ENCODE measurements around the gene LMBR1. TPM values are rescaled to one million over a fixed set of nuclear protein-coding genes. Genes with fewer than 3 reads are reported as not detected.
A peak's percentile ranks its signal among the peaks of the same experiment; 100 is the strongest.
"Not testable (repeated sequence)": the region's sequence is repeated elsewhere in the genome, so short reads cannot be mapped to it uniquely, and the experiment has no call there.

The LMBR1 gene, protein sequence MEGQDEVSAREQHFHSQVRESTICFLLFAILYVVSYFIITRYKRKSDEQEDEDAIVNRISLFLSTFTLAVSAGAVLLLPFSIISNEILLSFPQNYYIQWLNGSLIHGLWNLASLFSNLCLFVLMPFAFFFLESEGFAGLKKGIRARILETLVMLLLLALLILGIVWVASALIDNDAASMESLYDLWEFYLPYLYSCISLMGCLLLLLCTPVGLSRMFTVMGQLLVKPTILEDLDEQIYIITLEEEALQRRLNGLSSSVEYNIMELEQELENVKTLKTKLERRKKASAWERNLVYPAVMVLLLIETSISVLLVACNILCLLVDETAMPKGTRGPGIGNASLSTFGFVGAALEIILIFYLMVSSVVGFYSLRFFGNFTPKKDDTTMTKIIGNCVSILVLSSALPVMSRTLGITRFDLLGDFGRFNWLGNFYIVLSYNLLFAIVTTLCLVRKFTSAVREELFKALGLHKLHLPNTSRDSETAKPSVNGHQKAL
- polyA plus RNA-seq (ENCODE audit: insufficient read length in 4 of 4): 10 to 100 TPM; 39.4 to 46.9 (median 43.3) TPM

DNA sequence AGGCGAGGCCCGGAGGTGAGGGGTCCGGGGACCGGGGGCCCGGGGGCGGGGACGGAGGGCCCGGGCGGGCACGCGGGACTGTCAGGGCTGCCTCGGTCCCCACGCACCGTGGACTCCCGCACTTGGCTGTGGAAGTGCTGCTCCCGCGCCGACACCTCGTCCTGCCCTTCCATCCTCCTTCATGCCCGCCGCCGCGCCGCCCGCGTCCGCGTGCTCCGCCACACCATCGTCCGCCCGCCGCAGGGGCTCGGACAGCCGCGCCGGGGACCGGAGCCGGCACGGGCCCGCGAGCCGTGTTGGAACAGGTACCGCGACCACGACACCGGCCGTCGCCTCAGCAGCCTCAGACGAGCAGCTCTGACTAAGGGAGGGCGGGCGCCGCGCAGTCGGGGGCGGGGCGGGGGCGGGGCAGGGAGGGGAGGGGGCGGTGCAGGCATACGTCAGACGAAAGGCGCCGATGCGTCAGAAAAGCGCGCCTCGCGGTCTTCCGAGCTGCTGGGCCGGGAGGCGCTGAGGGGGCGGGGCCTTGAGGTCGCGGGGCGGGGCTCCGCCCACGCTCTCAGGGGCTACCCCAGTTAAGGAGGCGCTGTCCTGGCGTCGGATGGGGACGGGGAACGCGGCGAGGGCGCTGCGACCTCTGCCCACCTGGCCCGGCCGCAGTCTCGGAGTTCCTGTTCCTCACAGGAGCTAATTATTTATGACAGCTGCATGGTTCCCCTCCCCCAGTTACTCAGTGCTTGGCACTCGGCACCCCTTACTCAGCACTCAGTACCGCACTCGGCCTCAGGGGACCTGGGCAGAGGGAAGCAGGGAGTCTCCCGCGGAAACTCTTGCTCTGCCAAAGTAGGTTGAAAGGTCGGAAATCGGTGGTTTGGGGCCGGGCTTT lies at the start of gene LMBR1:
Gene LMBR1 (minus strand): TSS at position 363 of the 886 bp plus-strand sequence. CDS start 190 bp downstream, at position 173.
- DNase-seq (ENCODE audit: low read depth in 4 of 4, low spot score in 2 of 4): peak; percentile 81 to 91 (median 86)

DNA sequence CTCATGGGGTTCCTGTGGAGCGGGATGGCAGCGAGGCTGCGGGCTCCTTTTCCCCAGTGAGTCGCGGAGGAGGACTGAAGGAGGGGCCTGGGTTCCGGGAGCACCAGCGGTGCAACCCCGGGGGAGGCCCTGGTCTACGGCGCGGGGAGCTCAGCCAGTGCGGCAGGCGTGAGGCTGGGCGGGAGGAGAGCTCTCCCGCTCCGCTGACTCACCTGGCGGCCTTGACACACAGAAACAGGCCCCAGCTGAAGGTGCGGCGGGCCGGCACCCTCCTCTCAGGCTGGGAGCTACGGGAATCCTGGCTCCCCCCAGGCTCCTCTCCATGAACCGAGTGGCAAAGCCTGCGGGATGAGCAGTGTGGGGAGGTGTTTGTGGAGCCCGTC lies 49.7 kb upstream of the LMBR1 start:
- no peak for DNase-seq (ENCODE audit: low read depth in 4 of 4, low spot score in 2 of 4)

DNA sequence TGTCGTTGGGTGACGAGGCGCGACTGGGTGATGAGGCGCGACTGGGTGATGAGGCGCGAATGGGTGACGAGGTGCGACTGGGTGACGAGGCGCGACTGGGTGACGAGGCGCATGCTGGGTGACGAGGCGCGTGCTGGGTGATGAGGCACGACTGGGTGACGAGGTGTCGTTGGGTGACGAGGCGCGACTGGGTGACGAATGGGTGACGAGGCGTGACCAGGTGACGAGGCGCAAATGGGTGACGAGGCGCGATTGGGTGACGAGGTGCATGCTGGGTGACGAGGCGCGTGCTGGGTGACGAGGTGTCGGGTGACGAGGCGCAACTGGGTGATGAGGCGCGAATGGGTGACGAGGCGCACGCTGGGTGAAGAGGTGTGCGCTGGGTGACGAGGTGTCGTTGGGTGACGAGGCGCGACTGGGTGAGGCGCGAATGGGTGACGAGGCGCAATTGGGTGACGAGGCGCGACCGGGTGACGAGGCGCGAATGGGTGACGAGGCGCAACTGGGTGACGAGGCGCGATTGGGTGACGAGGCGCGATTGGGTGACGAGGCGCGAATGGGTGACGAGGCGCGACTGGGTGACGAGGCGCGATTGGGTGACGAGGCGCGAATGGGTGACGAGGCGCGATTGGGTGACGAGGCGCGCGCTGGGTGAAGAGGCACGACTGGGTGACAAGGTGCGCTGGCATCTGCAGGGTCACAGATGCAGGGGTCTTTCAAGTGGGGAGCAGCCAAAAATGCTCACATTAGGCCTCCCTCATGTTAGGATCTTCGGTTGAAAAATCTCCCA lies 48.6 kb upstream of the LMBR1 start:
- no peak for DNase-seq (ENCODE audit: low read depth in 4 of 4, low spot score in 2 of 4)

DNA sequence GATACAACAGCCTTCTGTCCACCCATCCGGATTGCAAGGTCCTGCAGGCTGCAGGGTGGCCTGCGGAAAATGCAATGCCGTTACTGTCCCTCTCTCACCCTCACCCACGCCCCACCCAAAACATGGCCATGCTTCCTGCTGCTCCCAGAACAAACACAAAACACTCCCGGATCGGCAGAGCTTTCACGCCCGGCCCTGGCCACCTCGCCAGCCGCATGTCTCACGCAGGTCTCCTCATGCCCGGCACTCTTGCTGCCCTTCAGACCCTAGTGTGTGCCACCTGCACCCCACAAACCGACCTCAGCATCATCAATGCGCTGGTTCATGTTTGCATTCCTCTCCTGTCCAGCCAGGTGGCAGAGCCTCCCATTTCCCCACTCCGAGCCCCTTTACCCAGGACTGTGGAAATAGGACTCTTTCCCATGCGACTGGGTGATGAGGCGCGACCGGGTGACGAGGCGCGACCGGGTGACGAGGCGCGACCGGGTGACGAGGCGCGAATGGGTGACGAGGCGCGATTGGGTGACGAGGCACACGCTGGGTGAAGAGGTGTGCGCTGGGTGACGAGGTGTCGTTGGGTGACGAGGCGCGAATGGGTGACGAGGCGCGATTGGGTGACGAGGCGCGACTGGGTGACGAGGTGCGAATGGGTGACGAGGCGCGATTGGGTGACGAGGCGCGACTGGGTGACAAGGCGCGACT lies 47.6 kb upstream of the LMBR1 start:
- DNase-seq (ENCODE audit: low read depth in 4 of 4, low spot score in 2 of 4): no peak

DNA sequence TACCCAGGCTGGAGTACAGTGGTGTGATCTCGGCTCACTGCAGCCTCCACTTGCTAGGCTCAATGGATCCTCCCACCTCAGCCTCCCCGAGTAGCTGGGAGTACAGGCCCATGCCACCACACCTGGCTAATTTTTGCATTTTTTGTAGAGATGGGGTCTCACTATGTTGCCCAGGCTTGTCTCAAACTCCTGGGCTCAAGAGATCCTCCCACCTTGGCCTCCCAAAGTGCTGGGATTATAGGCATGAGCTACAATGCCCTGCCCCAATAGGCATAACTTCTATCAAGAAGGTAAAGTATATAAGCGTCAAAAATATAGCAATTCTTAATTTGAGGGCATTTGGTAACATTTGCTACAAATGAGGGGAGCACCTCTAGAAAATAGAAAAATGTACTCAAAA lies 43.8 kb upstream of the LMBR1 start:
- not testable (repeated sequence) for DNase-seq (ENCODE audit: low read depth in 4 of 4, low spot score in 2 of 4)

DNA sequence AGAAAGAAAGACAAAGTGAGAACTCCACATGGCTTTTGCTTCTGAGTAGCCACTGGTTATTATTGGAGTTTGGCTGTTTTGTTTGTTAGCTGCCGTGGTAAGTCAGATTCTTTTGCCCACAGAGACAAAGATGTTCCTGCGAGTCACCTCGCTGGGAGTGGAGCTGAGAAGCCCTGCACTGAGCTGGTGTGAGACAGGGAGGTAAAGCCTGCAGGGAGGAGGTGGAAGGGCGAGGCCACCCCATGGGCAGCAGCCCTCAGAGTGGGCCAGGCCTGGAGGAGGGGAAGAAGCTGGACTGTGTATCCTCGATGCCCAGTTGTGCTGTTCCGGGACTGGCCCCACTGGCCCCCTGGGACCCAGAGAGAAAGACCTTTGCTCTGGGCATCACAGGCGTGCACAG lies 42.3 kb upstream of the LMBR1 start:
- no peak for DNase-seq (ENCODE audit: low read depth in 4 of 4, low spot score in 2 of 4)

DNA sequence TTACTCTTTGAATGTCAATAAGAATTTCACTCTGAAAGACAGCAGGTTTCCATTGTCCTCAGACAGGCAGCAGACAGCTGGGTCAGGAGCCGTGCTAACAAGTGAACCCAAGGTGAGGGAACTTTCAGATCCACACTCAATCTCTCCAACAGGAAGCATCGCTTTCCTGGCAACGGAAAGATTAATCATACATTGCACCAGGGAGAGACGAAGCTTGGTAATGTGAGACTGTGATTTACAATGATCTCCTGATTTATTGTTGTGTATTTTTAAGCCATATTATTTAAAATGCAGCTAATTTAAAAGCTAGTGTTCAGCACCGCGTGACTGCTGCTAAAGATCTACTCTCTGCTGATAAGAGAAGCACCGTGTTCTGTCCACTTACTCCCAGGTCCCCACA lies 39.0 kb upstream of the LMBR1 start:
- no peak for DNase-seq (ENCODE audit: low read depth in 4 of 4, low spot score in 2 of 4)

DNA sequence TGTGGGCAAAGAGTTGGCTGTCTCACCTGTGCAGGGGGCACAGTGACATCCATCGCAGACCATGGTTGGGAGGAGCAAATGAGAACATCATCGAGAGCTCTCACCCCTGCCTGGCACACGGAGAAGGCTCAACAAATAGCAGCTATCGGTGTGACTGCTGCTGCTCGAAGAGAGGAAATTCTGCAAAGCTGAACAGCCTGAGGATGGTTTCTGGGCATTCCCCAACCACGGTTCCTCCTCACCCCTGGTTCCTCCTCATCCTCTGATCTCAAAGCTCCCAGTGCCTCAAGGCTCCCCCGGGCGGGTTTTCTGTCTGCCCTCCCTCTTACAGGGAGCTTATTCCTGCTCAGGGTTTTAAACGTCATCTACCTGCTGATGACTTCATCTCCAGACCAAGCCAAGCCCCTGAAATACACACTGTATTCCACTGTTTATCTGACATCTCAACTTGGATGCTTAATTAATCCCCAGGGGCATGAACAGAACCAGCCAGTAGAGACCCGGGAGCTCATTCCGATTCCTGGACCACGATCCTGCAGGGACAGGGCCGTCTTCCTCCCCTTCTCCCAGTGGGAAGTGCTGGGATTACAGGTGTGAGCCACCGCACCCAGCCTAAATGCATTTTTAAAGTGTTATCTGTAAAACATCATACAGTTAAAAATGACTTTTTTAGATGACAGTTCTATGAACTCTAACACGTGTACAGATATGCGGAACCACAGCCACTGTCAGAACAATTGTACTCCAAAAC lies 37.0 kb upstream of the LMBR1 start:
- DNase-seq (ENCODE audit: low read depth in 4 of 4, low spot score in 2 of 4): no peak

DNA sequence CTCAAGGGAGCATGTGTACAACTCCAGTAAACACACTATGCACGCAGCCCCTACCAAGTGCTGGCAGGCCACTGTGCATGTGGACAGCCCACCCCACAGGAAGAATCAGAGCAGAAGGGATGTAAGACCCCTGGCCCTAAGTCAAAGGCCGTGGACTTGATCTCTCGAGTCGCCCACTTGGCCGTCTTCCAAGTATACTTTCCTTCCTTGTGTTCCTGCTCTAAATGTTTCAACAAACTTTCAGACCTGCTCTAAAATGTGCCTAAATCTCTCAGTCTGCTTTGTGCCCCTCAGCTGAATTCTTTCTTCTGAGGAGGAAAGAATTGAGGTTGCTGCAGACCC lies 35.4 kb upstream of the LMBR1 start:
- no peak for DNase-seq (ENCODE audit: low read depth in 4 of 4, low spot score in 2 of 4)

DNA sequence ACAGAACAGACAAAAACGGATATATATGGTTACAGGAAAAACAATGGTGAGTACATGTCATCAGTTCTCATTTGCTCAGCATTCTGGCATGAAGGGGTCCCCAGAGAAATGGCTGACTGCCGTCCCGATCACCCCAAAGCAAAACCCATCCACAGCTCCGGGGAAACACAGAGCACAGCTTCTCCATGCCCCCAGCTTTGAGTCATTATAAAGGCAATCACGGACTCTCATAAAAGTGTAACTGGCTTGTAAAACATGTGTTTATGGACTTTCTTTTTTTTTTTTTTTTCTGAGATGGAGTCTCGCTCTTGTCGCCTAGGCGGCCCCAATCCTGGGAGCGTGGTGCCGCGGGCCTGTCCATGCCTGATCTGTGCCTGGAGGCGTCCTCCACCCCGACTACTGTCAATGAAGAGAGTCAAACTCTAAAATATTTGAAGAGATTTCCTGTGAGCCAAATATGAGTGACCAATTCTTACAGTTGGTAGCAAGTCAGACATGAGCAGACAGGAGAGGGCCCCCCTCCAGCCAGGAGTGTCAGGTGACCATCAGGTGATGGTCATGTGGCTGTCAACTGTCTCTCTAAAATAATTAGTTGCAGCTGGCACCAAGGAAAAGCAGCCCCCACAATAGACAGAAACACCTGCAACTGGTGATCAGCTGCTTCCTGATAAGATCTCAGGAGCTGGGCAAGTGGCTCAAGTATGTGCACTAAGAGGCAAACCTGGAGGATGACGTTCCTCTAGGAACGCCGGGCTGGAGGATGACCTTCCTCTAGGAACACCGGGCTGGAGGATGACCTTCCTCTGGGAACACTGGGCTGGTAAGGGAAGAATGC lies 34.8 kb upstream of the LMBR1 start:
- no peak for DNase-seq (ENCODE audit: low read depth in 4 of 4, low spot score in 2 of 4)

DNA sequence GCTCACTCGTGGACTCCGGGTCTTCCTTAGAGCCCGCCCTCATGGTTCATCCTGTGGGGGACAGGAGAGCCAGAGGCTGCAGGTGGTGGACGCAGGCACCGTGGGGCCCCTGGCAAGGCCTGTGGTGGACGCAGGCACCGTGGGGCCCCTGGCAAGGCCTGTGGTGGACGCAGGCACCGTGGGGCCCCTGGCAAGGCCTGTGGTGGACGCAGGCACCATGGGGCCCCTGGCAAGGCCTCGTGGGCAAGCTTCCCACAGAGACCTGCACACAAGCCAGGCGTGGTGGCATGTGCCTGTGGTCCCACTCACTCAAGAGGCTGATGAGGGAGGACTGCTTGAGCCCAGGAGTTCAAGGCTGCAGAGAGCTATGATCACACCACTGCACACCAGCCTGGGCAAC lies 32.8 kb upstream of the LMBR1 start:
- not testable (repeated sequence) for DNase-seq (ENCODE audit: low read depth in 4 of 4, low spot score in 2 of 4)

DNA sequence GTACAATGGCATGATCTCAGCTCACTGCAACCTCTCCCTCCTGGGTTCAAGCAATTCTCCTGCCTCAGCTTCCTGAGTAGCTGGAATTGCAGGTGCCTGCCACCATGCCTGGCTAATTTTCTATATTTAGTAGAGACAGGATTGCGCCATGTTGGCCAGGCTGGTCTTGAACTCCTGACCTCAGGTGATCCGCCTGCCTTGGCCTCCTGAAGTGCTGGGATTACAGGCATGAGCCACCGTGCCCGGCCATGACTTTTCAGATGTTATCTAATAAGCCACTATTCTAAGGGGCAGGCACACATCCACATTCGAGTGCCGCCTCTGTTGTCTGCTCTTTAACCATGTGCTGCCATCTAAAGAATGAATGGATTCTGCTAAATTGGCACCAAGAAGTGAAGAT lies 29.3 kb upstream of the LMBR1 start:
- not testable (repeated sequence) for DNase-seq (ENCODE audit: low read depth in 4 of 4, low spot score in 2 of 4)

DNA sequence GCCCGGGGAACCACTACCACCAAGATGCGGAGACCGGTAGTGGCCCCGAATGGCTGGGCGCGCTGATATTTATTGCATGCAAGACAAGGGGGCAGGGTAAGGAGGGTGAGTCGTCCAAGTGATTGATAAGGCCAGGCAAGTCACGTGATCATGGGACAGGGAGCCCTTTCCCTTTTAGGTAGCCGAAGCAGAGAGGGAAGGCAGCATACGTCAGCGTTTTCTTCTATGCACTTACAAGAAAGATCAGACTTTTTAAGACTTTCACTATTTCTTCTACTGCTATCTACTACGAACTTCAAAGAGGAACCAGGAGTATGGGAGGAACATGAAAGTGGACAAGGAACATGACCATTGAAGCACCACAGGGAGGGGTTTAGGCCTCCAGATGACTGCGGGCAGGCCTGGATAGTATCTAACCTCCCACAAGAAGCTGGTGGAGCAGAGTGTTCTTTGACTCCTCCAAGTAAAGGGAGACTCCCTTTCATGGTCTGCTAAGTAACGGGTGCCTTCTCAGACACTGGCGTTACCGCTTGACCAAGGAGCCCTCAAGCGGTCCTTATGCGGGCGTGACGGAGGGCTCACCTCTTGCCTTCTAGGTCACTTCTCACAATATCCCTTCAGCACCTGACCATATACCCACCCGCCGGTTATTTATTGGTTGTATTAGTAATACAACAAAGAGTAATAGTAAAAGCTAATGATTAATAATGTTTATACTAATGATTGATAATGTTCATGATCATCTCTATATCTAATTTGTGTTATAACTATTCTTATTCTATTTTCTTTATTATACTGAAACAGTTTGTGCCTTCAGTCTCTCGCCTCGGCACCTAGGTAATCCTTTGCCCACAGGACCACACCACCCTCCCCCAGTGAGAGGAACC lies 27.7 kb upstream of the LMBR1 start:
- DNase-seq (ENCODE audit: low read depth in 4 of 4, low spot score in 2 of 4): not testable (repeated sequence)

DNA sequence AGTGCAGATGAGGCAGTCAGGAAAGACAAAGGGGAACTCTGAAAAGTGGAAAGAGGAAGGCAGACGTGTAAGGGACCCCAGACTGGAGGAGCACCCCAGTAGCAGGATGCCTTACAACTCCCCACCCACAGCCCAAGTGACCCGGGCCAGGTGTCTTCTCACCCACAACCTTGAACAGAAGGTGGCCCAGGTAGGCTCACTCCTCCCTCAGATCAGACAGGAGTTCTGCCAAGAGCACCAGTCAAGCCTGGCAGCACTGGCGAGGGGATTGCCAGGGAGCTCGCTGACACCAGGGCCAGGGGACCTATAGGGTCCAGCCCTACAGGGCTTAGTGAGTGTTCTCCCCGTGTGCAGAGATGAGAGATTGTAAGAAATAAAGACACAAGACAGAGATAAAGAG lies 27.1 kb upstream of the LMBR1 start:
- DNase-seq (ENCODE audit: low read depth in 4 of 4, low spot score in 2 of 4): no peak

DNA sequence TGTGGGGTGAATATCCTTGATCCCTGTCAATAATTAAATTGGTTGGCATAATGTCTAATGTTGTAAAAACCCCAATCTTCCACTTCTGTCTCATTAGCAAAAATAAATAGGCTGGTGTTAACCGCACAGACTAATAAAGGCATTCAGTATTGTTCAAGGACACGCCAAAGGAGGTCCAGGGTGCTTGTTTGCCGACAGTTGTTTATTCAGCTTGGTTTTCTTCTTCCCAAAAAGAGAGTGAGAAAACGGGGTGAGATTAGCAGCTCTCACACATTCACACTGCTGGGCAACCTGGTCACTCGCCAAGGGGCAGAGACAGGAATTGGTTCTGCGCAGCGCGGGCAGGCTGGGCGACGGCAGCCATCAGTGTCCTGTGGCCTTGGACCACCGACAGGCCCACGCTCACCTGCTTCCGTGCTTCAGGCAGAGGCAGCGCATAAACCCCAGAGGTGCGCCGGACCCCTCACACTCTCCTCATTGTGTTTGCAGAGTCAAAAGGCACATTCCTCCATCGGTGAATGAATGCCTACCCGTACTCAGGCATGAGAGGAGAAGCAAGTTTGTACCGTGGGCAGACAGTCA lies 26.2 kb upstream of the LMBR1 start:
- DNase-seq (ENCODE audit: low read depth in 4 of 4, low spot score in 2 of 4): no peak

DNA sequence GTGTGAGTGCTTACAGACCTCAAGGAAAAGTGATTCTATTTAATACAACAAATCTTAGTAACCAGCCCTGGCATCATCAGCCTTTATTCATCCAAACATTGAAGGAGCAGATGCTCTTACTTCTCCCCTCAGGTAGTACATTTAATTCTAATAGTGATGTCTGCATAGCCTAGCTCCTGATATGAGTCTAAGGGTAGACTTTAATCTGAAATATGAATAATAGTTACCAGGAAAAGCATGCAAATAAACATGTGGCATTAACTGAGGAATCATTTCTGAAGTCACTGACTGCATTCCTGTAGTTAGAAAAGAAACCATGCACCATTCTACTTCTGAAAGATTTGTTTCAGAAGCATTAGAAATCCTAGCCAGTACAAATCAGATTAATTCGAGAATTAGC lies 25.7 kb upstream of the LMBR1 start:
- no peak for DNase-seq (ENCODE audit: low read depth in 4 of 4, low spot score in 2 of 4)

DNA sequence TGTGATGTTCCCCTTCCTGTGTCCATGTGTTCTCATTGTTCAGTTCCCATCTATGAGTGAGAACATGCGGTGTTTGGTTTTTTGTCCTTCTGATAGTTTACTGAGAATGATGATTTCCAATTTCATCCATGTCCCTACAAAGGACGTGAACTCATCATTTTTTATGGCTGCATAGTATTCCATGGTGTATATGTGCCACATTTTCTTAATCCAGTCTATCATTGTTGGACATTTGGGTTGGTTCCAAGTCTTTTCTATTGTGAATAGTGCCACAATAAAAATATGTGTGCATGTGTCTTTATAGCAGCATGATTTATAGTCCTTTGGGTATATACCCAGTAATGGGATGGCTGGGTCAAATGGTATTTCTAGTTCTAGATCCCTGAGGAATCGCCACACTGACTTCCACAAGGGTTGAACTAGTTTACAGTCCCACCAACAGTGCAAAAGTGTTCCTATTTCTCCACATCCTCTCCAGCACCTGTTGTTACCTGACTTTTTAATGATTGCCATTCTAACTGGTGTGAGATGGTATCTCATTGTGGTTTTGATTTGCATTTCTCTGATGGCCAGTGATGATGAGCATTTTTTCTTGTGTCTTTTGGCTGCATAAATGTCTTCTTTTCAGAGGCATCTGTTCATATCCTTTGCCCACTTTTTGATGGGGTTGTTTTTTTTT lies 16.7 kb upstream of the LMBR1 start:
- DNase-seq (ENCODE audit: low read depth in 4 of 4, low spot score in 2 of 4): not testable (repeated sequence)

Measured in left renal cortex interstitium (tissue), 4 donors.